ENCODE measurements around the gene LRRC14B.

- no peak for TF ChIP-seq CTCF (IDR thresholded peaks at IDR 0.05; ENCODE audit: low read depth, low read length, poor library complexity, severe bottlenecking)
- TF ChIP-seq EZH2phosphoT487 (IDR thresholded peaks at IDR 0.05; ENCODE audit: borderline replicate concordance, low read length): no peak
Measured at GRCh38 chr5:206406-206805, 15.1 kb downstream of the LRRC14B start.

Data from DOHH2 (cell line).